Measurements from ENCODE around the gene CNDP2.
A peak's percentile ranks its signal among the peaks of the same experiment; 100 is the strongest.
"Not testable (repeated sequence)": the region's sequence is repeated elsewhere in the genome, so short reads cannot be mapped to it uniquely, and the experiment has no call there.

The CNDP2 gene

DNA sequence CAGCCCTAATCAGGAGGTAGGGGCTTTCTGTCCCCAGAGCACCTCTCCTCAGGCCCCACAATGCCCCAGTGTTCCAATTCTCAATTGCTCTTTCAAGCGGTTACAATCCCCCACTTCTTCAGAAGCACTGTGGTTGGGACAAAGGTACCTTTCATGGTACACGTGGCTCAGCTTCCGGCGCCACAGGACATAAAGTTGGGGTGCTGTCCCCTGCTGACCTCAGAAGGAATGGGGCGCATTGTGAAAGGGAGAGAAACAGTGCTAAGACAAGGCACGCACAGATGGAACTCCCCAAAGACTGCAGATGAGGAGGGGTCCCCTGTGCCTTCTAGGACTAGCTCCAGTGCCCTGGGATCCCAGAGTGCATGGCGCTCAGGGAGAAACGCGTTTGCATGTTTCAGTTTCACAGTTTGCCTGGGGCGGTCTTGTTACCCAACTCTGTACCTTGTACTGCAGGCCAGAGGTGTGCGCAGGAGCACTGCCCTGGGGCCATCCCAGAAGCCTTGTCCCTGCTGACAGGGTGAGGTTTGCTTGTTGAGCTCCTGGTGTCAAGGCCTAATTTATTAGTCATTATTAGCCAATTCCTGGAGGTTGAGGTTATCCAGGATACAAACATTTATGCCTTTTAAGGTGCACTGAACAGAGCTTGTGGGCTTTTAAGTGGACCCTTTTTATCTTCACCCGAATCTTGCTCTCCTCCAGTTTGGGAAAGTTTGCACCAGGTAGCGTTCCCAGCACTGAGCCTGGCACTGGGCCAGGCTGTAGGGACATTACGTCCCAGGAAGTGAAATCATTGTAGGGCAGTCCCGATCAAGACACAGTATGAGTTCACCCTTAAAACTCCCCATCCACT is 45.8 kb downstream of the CNDP2 start:
- no peak for DNase-seq

DNA sequence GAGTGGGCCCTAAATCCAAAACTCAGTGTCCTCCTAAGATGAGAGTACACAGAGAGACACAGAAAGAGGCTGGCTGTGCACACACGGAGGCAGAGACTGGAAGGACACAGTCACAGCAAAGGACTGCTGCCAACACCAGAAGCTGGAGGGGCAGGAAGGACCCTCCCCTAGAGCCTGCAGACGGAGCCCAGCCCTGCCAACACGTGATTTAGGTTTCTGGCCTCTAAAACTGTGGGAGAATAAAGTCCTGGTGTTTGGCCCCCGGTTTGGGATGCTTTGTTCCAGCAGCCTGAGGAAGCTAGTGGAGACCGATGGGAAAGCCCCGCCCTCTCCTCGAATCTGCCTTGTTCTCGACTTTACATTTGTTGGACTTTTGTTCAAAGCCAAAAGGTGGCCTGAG is 48.7 kb downstream of the CNDP2 start:
- DNase-seq = no peak

DNA sequence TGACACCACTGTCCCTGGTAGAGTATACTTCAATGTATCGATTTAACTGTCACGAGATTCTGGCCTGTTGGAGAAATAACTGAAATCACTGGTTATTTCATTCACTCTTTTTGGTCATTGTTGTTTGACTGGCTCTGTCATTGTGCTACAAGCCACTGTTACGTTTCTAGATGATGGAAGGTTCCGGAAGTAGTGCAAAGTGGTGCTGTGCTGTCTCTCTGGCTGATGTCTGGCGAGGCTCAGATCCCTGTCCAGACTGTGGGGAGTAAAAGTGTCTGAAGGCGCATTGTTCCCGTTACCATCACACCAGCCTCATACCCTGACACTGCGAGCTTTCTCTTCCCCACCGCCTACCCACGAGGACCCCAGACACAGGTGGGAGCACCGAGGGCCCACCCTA is 49.8 kb downstream of the CNDP2 start:
- no peak for DNase-seq

DNA sequence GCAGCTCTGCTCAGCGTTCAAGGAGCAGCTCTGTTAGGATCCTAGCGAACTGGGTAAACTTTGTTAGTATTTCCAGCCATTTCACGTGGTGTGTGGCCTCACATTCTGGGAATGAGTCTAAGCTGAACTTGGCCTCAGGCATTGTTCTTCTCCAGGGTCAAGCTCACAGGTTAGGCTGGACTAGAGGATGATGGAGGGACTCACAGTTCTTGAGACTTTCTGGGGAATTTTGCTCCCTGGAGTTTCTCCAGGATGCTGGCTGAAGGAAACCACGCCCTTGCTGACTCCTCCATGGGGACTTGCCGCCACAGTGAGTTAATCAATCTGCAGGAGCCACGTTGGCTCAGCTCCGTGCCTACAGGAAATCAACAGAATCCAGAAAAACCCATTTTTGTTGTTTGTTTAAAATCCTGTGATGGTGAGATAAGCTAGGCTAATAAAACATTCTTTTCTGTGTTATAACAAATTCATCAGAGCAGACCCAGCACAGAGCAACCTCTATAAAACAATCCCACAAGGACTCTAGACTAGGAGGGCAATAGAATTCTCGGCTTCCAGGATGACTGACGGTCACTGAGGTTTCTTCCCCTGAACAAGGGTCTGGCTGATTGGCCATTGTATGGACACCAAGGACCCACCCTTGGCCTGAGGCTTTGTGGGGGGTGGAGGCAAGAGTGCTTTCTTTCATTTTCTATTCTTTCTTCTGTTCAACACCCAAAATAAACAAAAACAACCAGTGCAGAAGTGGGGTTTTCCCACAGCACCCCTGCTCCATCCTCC is 50.8 kb downstream of the CNDP2 start:
- no peak for DNase-seq

DNA sequence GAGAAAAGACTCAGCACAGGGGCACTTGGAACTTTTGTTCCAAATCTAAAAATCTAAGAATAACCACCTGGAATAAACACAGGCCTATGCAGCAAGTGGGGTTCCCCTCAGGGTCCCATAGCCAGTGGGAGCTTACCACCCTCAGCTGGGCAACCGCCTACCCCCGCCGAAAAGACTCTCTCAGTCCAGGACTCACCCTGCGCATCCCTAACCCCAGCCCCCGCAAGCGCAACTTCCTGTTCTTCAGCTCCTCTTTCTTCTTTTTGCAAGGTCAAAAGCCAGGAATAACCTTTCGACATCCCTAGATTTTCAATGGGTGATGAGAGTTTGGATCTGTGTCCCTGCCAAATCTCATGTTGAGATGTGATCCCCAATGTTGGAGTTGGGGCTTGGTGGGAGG is 51.7 kb downstream of the CNDP2 start:
- no peak for DNase-seq

DNA sequence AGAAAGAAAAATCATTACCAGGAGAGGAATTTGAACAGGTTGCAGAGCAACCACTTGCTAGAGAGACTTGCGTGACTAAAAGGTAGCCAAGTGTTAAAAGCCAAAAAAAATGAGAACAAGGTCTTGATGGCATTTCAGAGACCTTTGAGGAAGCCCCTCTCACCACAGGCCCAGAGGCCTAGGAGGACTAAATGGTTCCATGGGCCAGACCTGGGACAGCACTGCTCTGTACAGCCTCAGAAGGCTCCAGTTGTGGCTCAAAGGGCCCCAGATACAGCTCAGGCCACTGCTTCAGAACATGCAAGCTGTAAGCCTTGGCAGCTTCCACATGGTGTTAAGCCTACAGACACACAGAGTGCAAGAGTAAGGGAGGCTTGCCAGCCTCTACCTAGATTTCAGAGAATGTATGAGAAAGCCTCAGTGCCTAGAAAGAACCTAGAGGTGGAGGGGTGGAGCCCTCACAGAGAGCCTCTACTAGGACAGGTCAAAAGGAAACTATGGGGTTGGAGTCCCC is 53.5 kb downstream of the CNDP2 start:
- no peak for DNase-seq

DNA sequence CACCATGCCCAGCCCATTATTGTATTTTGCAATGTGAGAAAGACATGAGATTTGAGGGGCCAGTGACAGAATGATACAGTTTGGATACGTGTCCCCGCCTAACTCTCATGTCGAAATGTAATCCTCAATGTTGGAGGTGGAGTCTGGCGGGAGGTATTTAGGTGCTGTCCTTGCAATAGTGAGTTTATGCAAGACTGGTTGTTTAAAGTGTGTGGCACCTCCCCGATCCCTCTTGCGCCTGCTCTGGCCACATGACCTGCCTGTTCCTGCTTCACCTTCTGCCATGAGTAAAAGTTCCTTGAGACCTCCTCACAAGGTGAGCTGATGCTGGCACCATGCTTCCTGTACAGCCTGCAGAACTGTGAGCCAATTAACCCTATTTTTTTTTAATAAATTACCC is 54.7 kb downstream of the CNDP2 start:
- no peak for DNase-seq

DNA sequence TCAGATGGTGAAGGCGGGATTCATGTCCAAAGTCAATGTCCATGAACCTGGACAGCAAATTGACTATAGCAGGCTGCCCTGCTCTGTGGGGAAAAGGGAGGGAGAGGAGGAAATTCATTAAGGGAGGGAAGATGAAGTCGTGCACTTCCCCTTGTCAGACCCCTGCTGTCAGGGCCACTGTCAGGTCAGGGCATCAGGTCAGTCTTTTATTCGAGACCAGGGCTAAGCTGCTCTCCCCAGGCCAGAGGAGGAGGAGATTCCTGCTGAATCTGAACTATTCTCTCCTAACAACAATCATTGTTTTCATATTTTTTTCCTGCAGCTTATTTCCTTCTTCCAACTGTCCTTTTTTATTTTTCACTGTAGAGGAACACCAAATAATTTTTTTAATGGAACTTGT is 55.3 kb downstream of the CNDP2 start:
- DNase-seq = no peak

DNA sequence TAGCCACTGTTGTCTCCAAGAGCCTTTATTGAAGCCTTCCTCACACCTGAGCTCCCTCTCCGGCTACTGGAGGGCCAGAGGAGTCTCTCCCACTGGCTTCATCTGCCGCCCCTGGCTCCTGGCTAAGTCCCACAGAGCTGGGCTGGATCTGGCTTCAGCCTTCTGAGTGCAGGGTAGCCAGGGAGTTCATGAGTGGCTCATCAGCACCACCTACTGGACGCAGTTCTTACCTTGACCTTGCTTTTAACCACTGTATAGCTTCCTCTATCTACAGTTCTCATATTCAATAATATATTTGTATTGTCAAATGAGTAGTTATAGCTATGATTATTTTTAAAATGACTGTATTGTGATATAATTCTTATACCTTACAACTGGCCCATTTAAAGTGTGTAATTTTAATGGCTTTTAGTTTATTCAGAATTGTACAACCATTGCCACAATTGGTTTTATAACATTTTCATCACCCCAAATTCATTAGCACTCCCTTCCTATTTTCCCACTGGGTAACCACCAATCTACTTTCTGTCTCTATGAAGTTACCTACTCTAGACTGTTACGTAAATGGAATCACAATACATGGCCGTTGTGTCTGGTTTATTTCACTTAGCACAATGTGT is 55.9 kb downstream of the CNDP2 start:
- DNase-seq = peak; percentile 88

DNA sequence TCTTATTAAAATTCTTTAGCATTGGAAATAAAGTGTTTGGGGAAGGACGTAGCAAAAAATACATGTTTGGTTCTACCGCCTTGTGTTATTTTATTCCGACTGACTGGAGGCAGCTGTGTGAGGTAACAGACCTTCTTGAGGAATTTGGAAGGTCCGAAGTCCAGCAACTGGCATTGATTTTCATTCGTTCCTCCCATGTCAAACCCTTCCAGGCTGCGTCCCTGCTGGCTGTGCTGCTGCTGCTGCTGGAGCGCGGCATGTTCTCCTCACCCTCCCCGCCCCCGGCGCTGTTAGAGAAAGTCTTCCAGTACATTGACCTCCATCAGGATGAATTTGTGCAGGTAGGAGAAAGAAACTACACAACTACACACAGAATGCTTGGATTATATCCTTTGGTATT is 60.0 kb downstream of the CNDP2 start:
- DNase-seq = no peak

DNA sequence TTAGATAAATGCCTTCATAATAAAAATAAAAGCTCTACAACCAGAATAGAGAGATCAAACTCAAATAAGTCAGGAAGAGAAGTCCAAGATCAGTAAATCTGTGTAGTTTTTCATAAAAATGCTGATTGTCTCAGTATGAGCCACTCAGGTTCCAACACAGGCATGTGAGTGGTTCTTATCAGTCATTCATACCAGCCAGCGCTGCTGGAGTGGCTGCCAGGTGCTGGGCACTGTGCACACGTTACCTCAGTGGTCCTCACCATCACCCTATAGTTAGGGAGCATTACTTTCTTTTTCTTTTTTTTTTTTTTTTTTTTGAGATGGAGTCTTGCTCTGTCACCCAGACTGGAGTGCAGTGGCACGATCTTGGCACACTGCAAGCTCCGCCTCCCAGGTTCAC is 61.9 kb downstream of the CNDP2 start:
- DNase-seq = no peak

DNA sequence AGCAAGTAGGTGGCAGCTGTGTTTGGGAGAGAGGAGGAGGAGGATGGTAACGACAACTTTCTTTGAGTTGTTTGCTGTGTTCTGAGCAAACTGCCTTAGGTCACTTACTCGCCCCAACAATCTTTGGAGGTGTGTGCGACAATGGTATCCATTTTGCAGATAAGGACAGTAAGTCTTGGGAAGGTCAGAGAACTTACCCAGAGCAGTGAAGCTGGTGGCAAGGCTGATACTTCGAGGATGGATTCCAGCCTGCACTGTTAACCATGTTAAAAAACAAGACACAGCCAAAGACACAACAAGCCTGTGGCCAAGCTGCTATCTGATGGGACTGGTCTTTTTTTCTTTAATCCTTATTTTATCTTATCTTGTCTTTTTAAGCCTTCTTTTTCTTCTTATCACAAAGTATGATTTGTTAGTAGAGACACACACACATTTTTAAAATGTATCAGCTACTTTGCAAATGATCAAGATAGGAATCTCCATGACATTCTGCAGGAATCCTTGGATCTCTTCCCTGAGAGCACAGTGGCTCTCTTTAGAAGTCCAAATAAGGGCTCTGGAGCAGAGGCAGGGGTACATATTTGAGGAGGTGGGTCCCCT is 66.1 kb downstream of the CNDP2 start:
- no peak for DNase-seq

DNA sequence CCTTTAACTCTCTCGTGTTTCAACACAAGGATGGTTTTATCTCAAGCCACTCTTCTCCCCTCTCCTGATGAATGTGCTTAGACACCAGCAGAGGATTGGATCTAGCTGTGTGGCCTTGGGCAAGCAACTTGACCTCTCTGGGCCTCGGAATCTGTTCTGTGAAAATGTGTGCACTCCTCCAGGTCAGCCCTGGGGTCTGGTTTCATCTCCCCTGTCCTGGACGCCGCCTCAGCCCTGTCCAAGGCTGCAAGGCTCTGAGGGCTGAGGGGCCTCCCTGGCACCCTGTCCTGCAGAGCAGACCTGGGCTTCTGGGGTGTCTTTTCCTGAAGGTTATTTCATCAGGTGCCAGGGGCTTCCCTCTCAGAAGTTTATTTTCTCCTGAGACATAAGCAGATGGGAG is 66.6 kb downstream of the CNDP2 start:
- DNase-seq = no peak

DNA sequence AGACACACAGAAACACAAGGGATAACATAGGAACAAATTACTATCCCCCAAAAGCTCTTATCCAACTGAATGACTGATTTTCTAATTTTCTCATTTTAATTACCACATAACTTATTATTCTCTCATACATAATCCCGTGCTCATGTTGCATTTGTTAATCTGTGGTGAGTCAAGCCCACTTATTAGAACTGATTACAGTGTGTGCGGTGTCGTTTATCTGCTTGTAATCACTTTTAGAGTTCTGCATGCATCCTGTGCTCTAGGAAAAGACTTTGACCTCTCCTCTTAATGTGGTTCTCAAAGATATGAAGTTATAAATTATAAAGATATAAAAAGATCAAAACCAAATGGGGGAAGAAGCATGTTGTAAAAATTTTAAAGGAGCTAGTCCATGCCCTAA is 67.8 kb downstream of the CNDP2 start:
- DNase-seq = no peak

DNA sequence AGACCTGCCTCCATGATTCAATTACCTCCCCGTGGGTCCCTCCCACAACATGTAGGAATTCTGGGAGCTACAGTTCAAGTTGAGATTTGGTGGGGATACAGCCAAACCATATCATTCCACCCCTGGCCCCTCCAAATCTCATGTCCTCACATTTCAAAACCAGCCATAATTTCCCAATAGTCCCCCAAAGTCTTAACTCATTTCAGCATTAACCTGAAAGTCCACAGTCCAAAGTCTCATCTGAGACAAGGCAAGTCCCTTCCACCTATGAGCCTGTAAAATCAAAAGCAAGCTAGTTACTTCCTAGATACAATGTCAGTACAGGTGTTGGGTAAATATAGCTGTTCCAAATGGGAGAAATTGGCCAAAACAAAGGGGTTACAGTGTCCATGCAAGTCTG is 69.0 kb downstream of the CNDP2 start:
- not testable (repeated sequence) for DNase-seq

DNA sequence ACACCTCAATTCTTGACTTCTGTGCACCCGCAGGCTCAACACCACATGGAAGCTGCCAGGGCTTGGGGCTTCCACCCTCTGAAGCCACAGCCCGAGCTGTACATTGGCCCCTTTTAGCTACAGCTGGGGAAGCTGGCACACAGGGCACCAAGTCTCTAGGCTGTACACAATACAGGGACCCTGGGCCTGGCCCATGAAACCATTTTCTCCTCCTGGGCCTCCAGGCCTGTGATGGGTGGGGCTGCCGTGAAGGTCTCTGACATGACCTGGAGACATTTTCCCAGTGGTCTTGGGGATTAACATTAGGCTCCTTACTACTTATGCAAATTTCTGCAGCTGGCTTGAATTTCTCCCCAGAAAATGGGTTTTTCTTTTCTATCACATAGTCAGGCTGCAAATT is 69.8 kb downstream of the CNDP2 start:
- DNase-seq = not testable (repeated sequence)

DNA sequence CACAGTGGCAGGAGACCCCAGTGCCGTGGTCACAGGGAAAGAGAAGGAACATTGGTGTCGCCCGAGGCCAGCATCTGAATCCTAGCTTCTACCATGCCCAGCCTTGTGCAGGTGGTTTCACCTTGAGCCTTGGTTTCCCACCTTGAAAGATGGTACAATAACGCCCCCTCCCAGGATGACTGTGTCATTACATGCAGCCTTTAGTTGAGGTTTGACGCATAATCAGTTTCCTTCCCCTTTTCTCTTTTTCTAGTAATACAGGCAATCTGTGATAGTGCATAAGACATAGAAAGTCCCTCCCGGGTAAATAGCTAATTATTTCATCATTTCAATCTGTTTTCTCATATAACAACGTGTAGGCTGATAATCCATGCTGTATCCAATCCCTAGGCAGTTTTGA is 71.7 kb downstream of the CNDP2 start:
- no peak for DNase-seq

DNA sequence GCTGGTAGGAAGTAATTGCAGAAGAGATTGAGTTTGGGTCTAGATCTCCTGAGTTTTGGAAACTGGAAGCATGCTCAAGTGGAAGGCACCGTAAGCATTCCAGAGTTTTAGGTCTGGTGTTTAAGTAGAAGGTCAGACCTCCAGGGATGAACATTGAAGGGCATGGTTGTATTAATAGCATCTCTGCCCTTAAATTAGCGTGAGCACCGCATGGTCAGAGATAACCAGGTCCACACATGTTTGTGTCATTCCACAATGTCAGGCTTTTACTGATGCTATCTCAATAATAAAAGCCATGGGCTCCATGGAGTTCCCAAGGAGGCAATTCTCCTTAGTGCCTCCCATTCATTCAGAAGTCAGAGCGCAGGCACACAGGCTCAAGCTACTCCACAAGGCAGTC is 73.2 kb downstream of the CNDP2 start:
- DNase-seq = no peak

DNA sequence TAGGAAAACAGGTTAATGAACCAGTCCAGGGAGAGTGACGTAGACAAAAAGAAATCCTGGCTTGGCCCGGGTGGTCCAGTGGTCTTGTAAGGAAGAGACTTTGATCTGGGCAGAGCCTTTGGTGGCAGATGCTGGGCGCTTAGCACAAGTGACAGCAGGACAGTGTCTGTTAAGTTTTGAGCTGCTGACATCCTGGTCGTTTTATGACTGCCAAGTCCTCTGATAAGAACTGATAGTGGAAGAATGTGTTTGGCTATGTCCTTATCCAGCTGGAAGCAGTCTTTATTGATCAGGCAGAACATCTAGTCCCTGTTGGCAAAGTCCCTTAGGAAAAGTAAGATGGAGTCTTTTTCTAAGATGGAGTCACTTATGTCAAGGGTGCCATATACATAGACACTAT is 74.1 kb downstream of the CNDP2 start:
- DNase-seq = no peak

DNA sequence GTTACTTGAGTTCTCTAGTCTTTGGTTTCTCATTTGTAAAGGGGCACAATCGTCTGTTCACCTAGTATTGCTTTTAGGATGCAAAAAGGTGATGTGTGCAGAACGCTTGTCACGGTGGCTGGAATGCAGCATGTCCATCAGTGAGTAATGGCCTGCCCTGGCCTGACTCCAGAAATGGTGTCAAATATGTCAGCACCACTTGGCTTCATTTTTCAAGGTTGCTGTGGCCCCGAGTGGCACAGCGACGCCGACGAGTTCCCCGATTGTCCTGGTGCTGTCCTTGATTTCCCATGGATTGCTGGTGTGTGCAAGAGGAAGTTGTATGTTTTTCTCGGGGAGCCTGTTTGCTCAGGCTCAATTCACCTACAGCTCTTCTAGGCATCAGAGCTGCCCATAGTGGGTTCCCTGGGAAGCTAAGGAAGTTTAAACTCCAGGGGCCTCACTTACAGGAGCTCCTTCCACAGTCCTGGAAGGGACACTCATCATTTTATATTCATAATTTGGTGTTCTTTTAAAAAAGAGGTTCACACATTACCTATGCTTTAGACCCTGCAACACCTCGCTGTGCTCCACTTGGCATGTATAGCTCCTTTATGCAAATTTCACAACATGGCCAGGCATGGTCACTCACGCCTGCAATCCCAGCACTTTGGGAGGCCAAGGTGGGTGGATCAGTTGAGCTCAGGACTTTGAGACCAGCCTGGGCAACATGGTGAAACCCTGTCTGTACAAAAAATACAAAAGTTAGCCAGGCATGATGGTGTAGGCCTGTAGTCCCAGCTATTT is 75.9 kb downstream of the CNDP2 start:
- no peak for DNase-seq

DNA sequence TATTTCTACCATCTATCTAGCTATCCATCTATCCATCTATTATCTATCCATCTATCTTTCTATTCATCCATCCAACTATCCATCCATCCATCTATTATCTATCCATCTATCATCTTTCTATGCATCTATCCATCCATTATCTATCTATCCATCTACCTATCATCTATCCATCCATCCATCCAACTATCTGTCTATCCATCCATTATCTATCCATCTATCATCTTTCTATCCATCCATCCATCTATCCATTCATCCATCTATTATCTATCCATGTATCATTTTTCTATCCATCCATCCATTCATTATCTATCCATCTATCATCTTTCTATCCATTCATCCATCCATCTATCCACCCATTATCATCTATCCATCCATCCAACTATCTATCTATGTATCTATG is 76.9 kb downstream of the CNDP2 start:
- no peak for DNase-seq

Data from NCI-H510A (cell line).